PC-9 (cell line): ENCODE measurements around the gene SFRP5. TPM values are rescaled to one million over a fixed set of nuclear protein-coding genes. Genes with fewer than 3 reads are reported as not detected.

Experiments
- BruUV-seq: library from RNA; stranded (reverse); fragments of 400-500 nt; replicated peaks from 2 replicates; lab custom pipeline; 2021; lab: Mats Ljungman, UMichigan
- CTCF ChIA-PET: fragments of 300-600 bp; sonication (Branson Sonifier 250); formaldehyde crosslinking; loops from one replicate; lab custom pipeline; 2022; ENCODE audit warnings: antibody characterized with exemption; lab: Charles Lee
- POLR2A ChIA-PET: fragments of 300-600 bp; sonication (Branson Sonifier 250); formaldehyde crosslinking; loops from one replicate; lab custom pipeline; 2022; ENCODE audit warnings: antibody characterized with exemption; ENCODE audit not compliant: unreplicated experiment; lab: Charles Lee
- DNase-seq, 2 experiments: peaks; one replicate each; pipeline versions ENCODE4 v3.0.0 to v3.0.0-alpha.2; 2015 to 2022; ENCODE audit warnings: mixed read lengths in 1 of 2
- H2AFZ ChIP-seq: fragments of 200-600 bp; sonication (generic); 2 replicates; pipeline ENCODE4 v1.8.1; 2017; ENCODE audit warnings: antibody characterized with exemption
- H3F3A ChIP-seq: fragments of 200-600 bp; sonication (generic); 2 replicates; pipeline ENCODE4 v1.8.1; 2017; ENCODE audit warnings: antibody characterized with exemption, mild to moderate bottlenecking, low read depth; ENCODE audit not compliant: insufficient read depth
- H3K27ac ChIP-seq: fragments of 200-600 bp; sonication (generic); 2 replicates; pipeline ENCODE4 v1.6.1; 2016; ENCODE audit warnings: mixed run types
- H3K27me3 ChIP-seq: fragments of 200-600 bp; sonication (generic); 2 replicates; pipeline ENCODE4 v1.6.1; 2016; ENCODE audit warnings: low read depth, mixed run types; ENCODE audit not compliant: insufficient read depth
- H3K36me3 ChIP-seq: fragments of 200-600 bp; sonication (generic); 2 replicates; pipeline ENCODE4 v1.6.1; 2016; ENCODE audit warnings: low read depth, mixed run types
- H3K4me1 ChIP-seq: fragments of 200-600 bp; sonication (generic); replicated peaks from 2 replicates; pipeline ENCODE4 v1.6.1; 2016; ENCODE audit warnings: mixed run types; ENCODE audit not compliant: insufficient read depth
- H3K4me2 ChIP-seq: fragments of 200-600 bp; sonication (generic); 2 replicates; pipeline ENCODE4 v1.6.1; 2017; ENCODE audit warnings: mixed run types
- H3K4me3 ChIP-seq: fragments of 200-600 bp; sonication (generic); 2 replicates; pipeline ENCODE4 v1.6.1; 2016; ENCODE audit warnings: mixed run types
- H3K79me2 ChIP-seq: fragments of 200-600 bp; sonication (generic); 2 replicates; pipeline ENCODE4 v1.6.1; 2017; ENCODE audit warnings: low read depth, mixed run types
- H3K9me2 ChIP-seq: fragments of 200-600 bp; sonication (generic); 2 replicates; pipeline ENCODE4 v1.8.1; 2017; ENCODE audit warnings: mild to moderate bottlenecking; ENCODE audit not compliant: insufficient read depth
- H3K9me3 ChIP-seq: fragments of 200-600 bp; sonication (generic); 2 replicates; pipeline ENCODE4 v1.8.1; 2016; ENCODE audit warnings: low read depth; ENCODE audit not compliant: insufficient read depth
- H4K20me1 ChIP-seq: fragments of 200-600 bp; sonication (generic); 2 replicates; pipeline ENCODE4 v1.8.1; 2017; ENCODE audit not compliant: insufficient read depth
- CTCF ChIP-seq: fragments of 200-600 bp; sonication (generic); conservative IDR thresholded peaks from 2 replicates; pipeline ENCODE4 v1.6.1; 2017; ENCODE audit warnings: mixed run types, antibody characterized with exemption, mild to moderate bottlenecking, moderate library complexity
- EZH2 ChIP-seq: fragments of 200-600 bp; sonication (generic); IDR thresholded peaks from 2 replicates; pipeline ENCODE4 v1.8.0; 2017; ENCODE audit warnings: antibody characterized with exemption, low read depth
- intact Hi-C: fragments of 100-400 bp; cut with micrococcal nuclease; formaldehyde crosslinking; loops from one replicate; pipeline ENCODE4 v1.10.0; 2022; ENCODE audit not compliant: unreplicated experiment
- total RNA-seq: library from RNA; stranded (reverse); gene quantifications from 2 replicates; pipeline ENCODE4 v1.2.3, GENCODE V29; 2021

The SFRP5 gene
- total RNA-seq, 1 experiment from 2014 or later, result not detected

- no peaks in the 10 kb centered on the region for H3K36me3 ChIP-seq
- peaks cover 46% of the 10 kb centered on the region for H3K4me1 ChIP-seq
- H4K20me1 ChIP-seq, result no peaks in the 10 kb centered on the region
- no peak overlapping the region for H3K4me3 ChIP-seq
- H3K79me2 ChIP-seq, result peaks cover 44% of the 10 kb centered on the region
- ChIA-PET CTCF (interaction anchor here (0.6 to 1.5 kb wide), 2 partner anchors 9 to 14 kb away, joined by 8 to 12 read pairs; no protein-coding TSS in a partner anchor), POLR2A (no interaction called here)
- peak overlapping the region; percentile 59 for H3K27ac ChIP-seq
- H3K9me3 ChIP-seq, result no peaks in the 10 kb centered on the region
- peak overlapping the region; percentile 86 for H3K4me2 ChIP-seq
- no peaks in the 10 kb centered on the region for H3K27me3 ChIP-seq
- no peaks in the 10 kb centered on the region for H3K9me2 ChIP-seq
- intact Hi-C loops, result loop anchor here (2.0 to 10.0 kb wide), 2 partner anchors 31 to 313 kb away; partner anchors contain the start of genes AVPI1 and RRP12
- H2AFZ ChIP-seq, result no peak overlapping the region
- TF ChIP-seq CTCF (no peak), EZH2 (no peak)
- no peak for DNase-seq
- H3F3A ChIP-seq, result peaks cover 20% of the 10 kb centered on the region
- BruUV-seq, result no TSS peak
These were observed 54.2 kb downstream of the SFRP5 start for GRCh38 chr10:97717627-97718026.

Other genes starting within 250 kb of the SFRP5 start
- gene ANKRD2, start 199.2 kb downstream of the SFRP5 start, total RNA-seq, result 5.5 and 8.4 TPM in 2 replicates
- 3.4 and 4.4 TPM in 2 replicates for gene HOGA1, start 187.6 kb downstream of the SFRP5 start, total RNA-seq
- 0.45 and 0.59 TPM in 2 replicates for gene C10orf62, start 182.3 kb downstream of the SFRP5 start, total RNA-seq
- gene MORN4, start 138.5 kb downstream of the SFRP5 start, total RNA-seq, result 10.0 and 10.6 TPM in 2 replicates
- gene PI4K2A, start 131.3 kb downstream of the SFRP5 start, total RNA-seq, result 16.0 and 20.3 TPM in 2 replicates
- gene AVPI1, start 84.8 kb downstream of the SFRP5 start, total RNA-seq, result 20.5 and 22.4 TPM in 2 replicates
- 33.1 and 40.1 TPM in 2 replicates for gene MARVELD1, start 58.3 kb downstream of the SFRP5 start, total RNA-seq
- gene ZFYVE27, start 34.9 kb downstream of the SFRP5 start, total RNA-seq, result 21.6 and 24.7 TPM in 2 replicates
- gene GOLGA7B, start 77.8 kb upstream of the SFRP5 start, total RNA-seq, result 0.90 and 1.1 TPM in 2 replicates